Mesendoderm (in vitro differentiated cells): ENCODE measurements around the gene CDH2.

ENCODE experiments used
- DNase-seq: peaks from one replicate; pipeline ENCODE4 v3.0.0; 2013
- H2AK5ac ChIP-seq: 2 replicates; pipeline ENCODE4 v1.6.1; 2013; ENCODE audit warnings: low read length, inconsistent platforms
- H2BK120ac ChIP-seq: 2 replicates; pipeline ENCODE4 v1.6.1; 2013; ENCODE audit warnings: low read depth, mild to moderate bottlenecking, low read length, moderate library complexity, mixed read lengths
- H2BK15ac ChIP-seq: replicated peaks from 2 replicates; pipeline ENCODE4 v1.6.1; 2013; ENCODE audit warnings: low read depth, mild to moderate bottlenecking, moderate library complexity
- H2BK5ac ChIP-seq: 2 replicates; pipeline ENCODE4 v1.6.1; 2013; ENCODE audit warnings: low read length, inconsistent platforms
- H3K18ac ChIP-seq: 2 replicates; pipeline ENCODE4 v1.6.1; 2013; ENCODE audit warnings: mild to moderate bottlenecking, low read length, mixed read lengths
- H3K23ac ChIP-seq: one replicate; pipeline ENCODE4 v1.6.1; 2013; ENCODE audit warnings: low read length
- H3K27ac ChIP-seq: 2 replicates; pipeline ENCODE4 v1.5.1; 2013; ENCODE audit warnings: low read depth, mild to moderate bottlenecking, inconsistent platforms, low read length, moderate library complexity
- H3K27me3 ChIP-seq: 2 replicates; pipeline ENCODE4 v1.6.1; 2013; ENCODE audit warnings: low read length, control low read depth, mild to moderate bottlenecking, inconsistent platforms; ENCODE audit not compliant: insufficient read depth, poor library complexity
- H3K36me3 ChIP-seq: 2 replicates; pipeline ENCODE4 v1.6.1; 2013; ENCODE audit warnings: low read length, inconsistent platforms; ENCODE audit not compliant: control insufficient read depth, insufficient read depth
- H3K4ac ChIP-seq: one replicate; pipeline ENCODE4 v1.6.1; 2013; ENCODE audit warnings: low read depth, mild to moderate bottlenecking, low read length, moderate library complexity
- H3K4me1 ChIP-seq: 2 replicates; pipeline ENCODE4 v1.6.1; 2013; ENCODE audit warnings: low read depth, low read length, inconsistent platforms; ENCODE audit not compliant: control insufficient read depth
- H3K4me2 ChIP-seq: 2 replicates; pipeline ENCODE4 v1.6.1; 2013; ENCODE audit warnings: low read length
- H3K4me3 ChIP-seq: 2 replicates; pipeline ENCODE4 v1.5.1; 2013; ENCODE audit warnings: mild to moderate bottlenecking, low read length
- H3K56ac ChIP-seq: one replicate; pipeline ENCODE4 v1.6.1; 2013; ENCODE audit warnings: low read length
- H3K79me1 ChIP-seq: 2 replicates; pipeline ENCODE4 v1.6.1; 2013; ENCODE audit warnings: low read length, inconsistent platforms
- H3K79me2 ChIP-seq: 2 replicates; pipeline ENCODE4 v1.6.1; 2013; ENCODE audit warnings: mild to moderate bottlenecking, low read length; ENCODE audit not compliant: control insufficient read depth, insufficient read depth
- H3K9ac ChIP-seq: 2 replicates; pipeline ENCODE4 v1.6.1; 2013; ENCODE audit warnings: low read length, inconsistent platforms
- H4K5ac ChIP-seq: one replicate; pipeline ENCODE4 v1.6.1; 2013; ENCODE audit warnings: low read length
- H4K8ac ChIP-seq: one replicate; pipeline ENCODE4 v1.6.1; 2013; ENCODE audit warnings: low read depth, mild to moderate bottlenecking, control low read depth, low read length, moderate library complexity
- WGBS: extraction: QIAGEN DNeasy Blood & Tissue Kit; methylation state at CpG from one replicate; pipeline ENCODE4 v1.1.7; 2013; ENCODE audit warnings: low lambda C conversion rate, missing lambda C conversion rate; ENCODE audit not compliant: insufficient coverage; ENCODE audit errors: extremely low coverage; 5-methylcytosine and 5-hydroxymethylcytosine counted together

The CDH2 gene

DNA sequence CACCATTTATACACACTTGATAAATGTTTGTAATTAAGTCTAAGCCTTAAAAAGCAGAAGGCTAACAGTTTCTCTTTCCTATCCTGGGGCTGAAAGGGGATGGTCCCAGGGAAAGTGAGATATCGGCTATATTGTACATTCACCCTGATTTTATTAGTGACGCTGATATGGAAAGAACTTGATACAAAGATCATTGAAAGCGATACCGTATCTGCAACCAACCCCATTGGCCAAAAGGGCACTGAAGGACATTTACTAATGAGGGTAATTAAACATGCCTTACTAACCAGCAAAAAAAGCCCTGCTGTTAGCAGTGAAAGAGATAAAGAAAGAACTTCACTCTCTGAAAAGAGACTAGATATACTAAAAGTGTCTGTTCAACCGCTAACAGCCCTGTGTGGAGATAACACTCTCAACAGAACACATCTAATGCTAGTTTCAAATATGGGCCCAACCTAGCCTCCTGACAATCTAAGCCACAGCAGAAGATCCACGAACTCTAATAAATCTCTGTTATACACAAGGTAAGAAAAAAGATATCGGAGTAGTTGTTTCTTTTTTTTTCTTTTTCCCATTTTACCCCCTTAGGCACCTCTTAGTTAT is 200.0 kb downstream of the CDH2 start:
- no peak overlapping the region for H3K27ac ChIP-seq
- H3K36me3 ChIP-seq: peaks cover 3% of the 10 kb centered on the region

DNA sequence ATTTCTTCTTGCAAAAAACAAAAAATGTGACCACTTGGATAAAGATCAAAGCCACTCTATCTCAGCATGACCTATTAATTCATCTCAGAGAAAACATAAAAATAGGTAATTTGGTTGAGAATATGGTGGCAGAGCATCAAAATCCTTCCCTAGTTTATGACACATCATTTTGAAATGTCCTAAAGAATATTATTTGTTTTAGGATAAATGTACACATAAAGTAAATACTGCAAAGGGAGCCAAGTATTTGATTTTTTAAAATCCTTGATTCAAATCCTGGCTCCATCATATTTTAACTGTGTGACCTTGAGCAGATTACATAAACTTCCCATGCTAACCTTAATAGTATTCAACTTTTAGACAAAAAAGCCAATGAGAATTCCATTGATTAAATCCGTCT is 206.6 kb downstream of the CDH2 start:
- H3K27me3 ChIP-seq: no peaks in the 10 kb centered on the region
- H2BK5ac ChIP-seq: no peak overlapping the region
- no peak overlapping the region for H3K4ac ChIP-seq
- no peaks in the 10 kb centered on the region for H3K4me1 ChIP-seq
- H3K18ac ChIP-seq: no peak overlapping the region
- no peak overlapping the region for H3K56ac ChIP-seq
- no peak overlapping the region for H3K9ac ChIP-seq
- no peak overlapping the region for H3K4me3 ChIP-seq
- no peak overlapping the region for H3K4me2 ChIP-seq
- H3K79me2 ChIP-seq: no peaks in the 10 kb centered on the region
- H3K27ac ChIP-seq: no peak overlapping the region
- WGBS: no CpG with 5 or more reads among the region's 1 CpG
- H4K8ac ChIP-seq: no peak overlapping the region
- H4K5ac ChIP-seq: no peak overlapping the region
- H2AK5ac ChIP-seq: no peak overlapping the region
- H3K23ac ChIP-seq: no peak overlapping the region
- peaks cover 3% of the 10 kb centered on the region for H3K79me1 ChIP-seq
- DNase-seq: no peak
- no peaks in the 10 kb centered on the region for H3K36me3 ChIP-seq
- no peak overlapping the region for H2BK15ac ChIP-seq
- no peak overlapping the region for H2BK120ac ChIP-seq

More for the DNA sequence above, 200.0 kb downstream of the CDH2 start:
- Histone ChIP-seq H3K79me1 (no peaks in the 10 kb centered on the region), H3K18ac (no peak overlapping the region), H3K23ac (no peak overlapping the region), H2AK5ac (no peak overlapping the region), H3K4me1 (no peaks in the 10 kb centered on the region), H3K79me2 (no peaks in the 10 kb centered on the region), H2BK15ac (no peak overlapping the region), H3K56ac (no peak overlapping the region), H3K9ac (no peak overlapping the region), H3K4ac (no peak overlapping the region), H2BK5ac (no peak overlapping the region), H3K4me2 (no peak overlapping the region), H3K27me3 (no peaks in the 10 kb centered on the region), H4K5ac (no peak overlapping the region), H4K8ac (no peak overlapping the region), H2BK120ac (no peak overlapping the region), H3K4me3 (no peak overlapping the region)
- no CpG with 5 or more reads among the region's 7 CpGs for WGBS
- no peak for DNase-seq

DNA sequence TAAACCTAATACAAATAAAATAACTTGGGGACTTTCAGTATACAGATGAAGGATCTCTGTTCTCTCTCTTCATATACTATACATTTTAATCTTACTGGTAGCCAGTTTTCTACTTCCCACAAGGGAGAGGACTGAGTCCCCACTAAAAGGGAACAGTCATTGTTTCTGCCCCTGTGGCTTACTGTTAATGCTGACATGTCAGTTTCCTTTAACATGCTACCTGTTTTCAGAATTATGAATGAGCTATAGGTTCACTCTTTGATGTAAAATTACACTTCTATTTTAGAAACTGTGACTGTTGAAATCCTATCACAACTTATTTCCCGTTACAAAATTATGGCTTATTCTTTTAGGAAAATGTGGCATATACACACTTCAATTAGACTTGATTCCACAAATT is 207.7 kb downstream of the CDH2 start:
- Histone ChIP-seq H3K4ac (no peak overlapping the region), H3K9ac (no peak overlapping the region), H2AK5ac (no peak overlapping the region), H3K79me2 (no peaks in the 10 kb centered on the region), H3K36me3 (no peaks in the 10 kb centered on the region), H3K79me1 (peaks cover 3% of the 10 kb centered on the region), H4K5ac (no peak overlapping the region), H3K4me1 (no peaks in the 10 kb centered on the region), H4K8ac (no peak overlapping the region), H3K18ac (no peak overlapping the region), H3K27ac (no peak overlapping the region), H3K27me3 (no peaks in the 10 kb centered on the region), H3K4me3 (no peak overlapping the region), H3K4me2 (no peak overlapping the region), H3K23ac (no peak overlapping the region), H2BK15ac (no peak overlapping the region), H2BK120ac (no peak overlapping the region), H2BK5ac (no peak overlapping the region), H3K56ac (no peak overlapping the region)
- WGBS: no CpG with 5 or more reads among the region's 1 CpG
- DNase-seq: no peak

DNA sequence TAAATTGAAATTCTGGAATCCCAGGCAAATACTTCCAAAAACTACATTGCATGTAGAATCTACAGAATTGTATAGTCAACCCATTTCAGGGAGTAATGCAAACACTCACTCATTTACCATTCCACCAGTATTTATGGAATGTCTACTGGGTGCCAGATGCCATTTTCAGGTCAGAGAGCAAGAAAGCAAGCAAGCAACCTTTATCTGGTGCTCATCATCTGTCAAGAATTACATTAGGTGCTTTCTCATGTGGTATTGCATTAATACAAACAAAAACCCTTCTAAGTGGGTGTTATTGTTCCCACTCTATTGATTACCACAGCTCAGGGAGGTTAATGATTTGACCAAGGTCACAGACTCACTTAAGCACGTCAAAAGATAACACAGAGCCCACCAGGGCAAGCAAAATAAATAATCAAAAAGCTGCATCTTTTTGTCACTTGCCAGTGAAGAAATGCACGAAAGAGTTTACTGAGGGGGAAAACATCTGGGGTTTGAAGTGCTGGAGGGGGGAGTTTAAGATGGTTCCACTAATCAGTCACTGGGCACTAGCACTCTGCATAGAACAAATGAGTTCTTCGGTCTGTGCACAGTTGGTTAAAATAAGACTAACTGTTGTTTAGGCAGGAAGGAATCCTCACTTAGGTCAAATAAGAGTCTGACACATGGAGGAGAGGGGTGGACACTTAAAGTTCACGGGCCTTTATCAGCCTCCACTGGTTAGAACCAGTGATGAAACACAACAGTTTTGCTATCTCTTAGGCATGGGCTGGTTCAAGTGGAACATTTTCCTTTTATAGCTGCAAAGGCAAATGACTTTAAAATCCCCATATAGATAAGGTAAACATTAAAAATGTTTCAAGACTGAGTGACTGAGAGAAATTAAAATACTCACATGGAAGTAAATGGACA is 208.8 kb downstream of the CDH2 start:
- peaks cover 3% of the 10 kb centered on the region for H3K79me1 ChIP-seq
- H2BK5ac ChIP-seq: no peak overlapping the region
- H3K9ac ChIP-seq: no peak overlapping the region
- no peak overlapping the region for H2BK15ac ChIP-seq
- no CpG with 5 or more reads among the region's 4 CpGs for WGBS
- H2AK5ac ChIP-seq: no peak overlapping the region
- no peaks in the 10 kb centered on the region for H3K27me3 ChIP-seq
- no peak overlapping the region for H3K56ac ChIP-seq
- no peaks in the 10 kb centered on the region for H3K79me2 ChIP-seq
- no peak overlapping the region for H3K4me2 ChIP-seq
- H3K4ac ChIP-seq: no peak overlapping the region
- no peak overlapping the region for H3K18ac ChIP-seq
- no peak overlapping the region for H2BK120ac ChIP-seq
- no peak overlapping the region for H4K5ac ChIP-seq
- H3K4me3 ChIP-seq: no peak overlapping the region
- H3K23ac ChIP-seq: no peak overlapping the region
- no peak for DNase-seq
- no peaks in the 10 kb centered on the region for H3K4me1 ChIP-seq
- peaks cover 2% of the 10 kb centered on the region for H3K36me3 ChIP-seq
- H4K8ac ChIP-seq: no peak overlapping the region
- H3K27ac ChIP-seq: no peak overlapping the region

DNA sequence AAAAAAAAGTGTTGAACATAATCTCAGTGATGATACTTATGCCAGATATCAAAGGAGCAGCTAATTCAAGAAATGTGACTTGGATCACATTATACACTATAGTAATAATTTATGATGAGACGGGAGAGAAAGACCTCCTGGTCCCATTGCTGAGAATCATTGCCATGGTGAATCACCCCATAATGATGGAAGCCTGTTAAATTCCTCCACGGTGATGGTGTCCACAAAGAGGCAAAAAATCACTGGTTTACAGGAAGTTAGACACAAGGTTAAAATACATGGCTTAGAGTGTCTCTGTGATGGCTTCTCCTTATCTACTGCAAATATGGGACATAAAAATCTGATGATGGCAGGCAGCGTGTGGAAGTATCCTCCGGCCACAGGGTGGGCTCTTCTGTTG is 210.0 kb downstream of the CDH2 start:
- no peak overlapping the region for H4K5ac ChIP-seq
- DNase-seq: no peak
- no peak overlapping the region for H4K8ac ChIP-seq
- H3K79me2 ChIP-seq: no peaks in the 10 kb centered on the region
- H2BK120ac ChIP-seq: no peak overlapping the region
- no peak overlapping the region for H2BK15ac ChIP-seq
- H3K27ac ChIP-seq: no peak overlapping the region
- H3K23ac ChIP-seq: no peak overlapping the region
- no peaks in the 10 kb centered on the region for H3K4me1 ChIP-seq
- H3K4ac ChIP-seq: no peak overlapping the region
- H3K79me1 ChIP-seq: peaks cover 3% of the 10 kb centered on the region
- H3K36me3 ChIP-seq: peaks cover 2% of the 10 kb centered on the region
- no CpG with 5 or more reads among the region's 4 CpGs for WGBS
- no peak overlapping the region for H2BK5ac ChIP-seq
- no peaks in the 10 kb centered on the region for H3K27me3 ChIP-seq
- H2AK5ac ChIP-seq: no peak overlapping the region
- H3K56ac ChIP-seq: no peak overlapping the region
- H3K4me2 ChIP-seq: no peak overlapping the region
- H3K4me3 ChIP-seq: no peak overlapping the region
- no peak overlapping the region for H3K9ac ChIP-seq
- no peak overlapping the region for H3K18ac ChIP-seq
